Activated CD4-positive, alpha-beta T cell treated with anti-CD3 and anti-CD28 coated beads for 36 hours (primary cell): ENCODE data around the gene DSCAM. TPM values are rescaled to one million over a fixed set of nuclear protein-coding genes. Genes with fewer than 3 reads are reported as not detected.

Experiments
- ATAC-seq: fragments of 200-7000 bp; cut with Tn5 transposase; one replicate; pipeline ENCODE4 v1.10.0; 2021; ENCODE audit warnings: mild to moderate bottlenecking, moderate library complexity
- CTCF ChIA-PET: fragments of 350-600 bp; sonication (Branson Sonifier 250); formaldehyde crosslinking; loops from one replicate; lab custom pipeline; 2021; ENCODE audit warnings: antibody characterized with exemption; lab: Charles Lee
- POLR2A ChIA-PET: fragments of 350-600 bp; sonication (Branson Sonifier 250); formaldehyde crosslinking; loops from one replicate; lab custom pipeline; 2021; ENCODE audit warnings: antibody characterized with exemption, inconsistent platforms; lab: Charles Lee
- DNase-seq: peaks from one replicate; pipeline ENCODE4 v3.0.0-alpha.2; 2020
- H3K27ac Mint-ChIP-seq: one replicate; pipeline ENCODE4 v1.8.0; 2021; ENCODE audit warnings: mixed read lengths
- H3K27me3 Mint-ChIP-seq: one replicate; pipeline ENCODE4 v1.8.0; 2021; ENCODE audit warnings: mixed read lengths
- H3K36me3 Mint-ChIP-seq: one replicate; pipeline ENCODE4 v1.8.0; 2021; ENCODE audit warnings: low read depth, mixed read lengths
- H3K4me1 Mint-ChIP-seq: one replicate; pipeline ENCODE4 v1.8.0; 2021; ENCODE audit warnings: mixed read lengths
- H3K4me3 Mint-ChIP-seq: one replicate; pipeline ENCODE4 v1.8.0; 2021; ENCODE audit warnings: mild to moderate bottlenecking, moderate library complexity, mixed read lengths
- H3K9me3 Mint-ChIP-seq: one replicate; pipeline ENCODE4 v1.8.0; 2021; ENCODE audit warnings: low read depth, mixed read lengths
- intact Hi-C, 2 experiments: fragments of 100-400 bp; cut with DNase I in 1 of 2; cut with micrococcal nuclease in 1 of 2; formaldehyde crosslinking; loops; one replicate each; pipeline versions ENCODE4 v1.14.2 to v1.15.1; 2022 to 2024; cut with DNase I, micrococcal nuclease
- total RNA-seq, 2 experiments: library from RNA; stranded (reverse); gene quantifications; one replicate each; pipeline ENCODE4 v1.2.3, GENCODE V29; 2021

Gene DSCAM
- total RNA-seq, 2 experiments from 2014 or later: not detected

- Mint-ChIP-seq H3K4me1 (no peaks in the 10 kb centered on the region), H3K27ac (no peak overlapping the region), H3K4me3 (no peak overlapping the region), H3K27me3 (peaks cover 4% of the 10 kb centered on the region), H3K36me3 (no peaks in the 10 kb centered on the region), H3K9me3 (no peaks in the 10 kb centered on the region)
- DNase-seq (no peak), ATAC-seq (no peak)
- ChIA-PET CTCF (no interaction called here), POLR2A (no interaction called here)
- intact Hi-C loops: no loop called here
Measured at GRCh38 chr21:40060083-40060677, 786.8 kb downstream of the DSCAM start.

GRCh38 chr21:40057331-40057730 is 789.6 kb downstream of the DSCAM start:
- Mint-ChIP-seq H3K4me1 (no peaks in the 10 kb centered on the region), H3K36me3 (no peaks in the 10 kb centered on the region), H3K27ac (no peak overlapping the region), H3K27me3 (peaks cover 4% of the 10 kb centered on the region), H3K4me3 (no peak overlapping the region), H3K9me3 (no peaks in the 10 kb centered on the region)
- no peak for DNase-seq
- ATAC-seq: no peak
- intact Hi-C loops: no loop called here
- POLR2A ChIA-PET: no interaction called here
- CTCF ChIA-PET: no interaction called here

GRCh38 chr21:40056031-40056430 is 790.9 kb downstream of the DSCAM start:
- Mint-ChIP-seq H3K27me3 (peaks cover 2% of the 10 kb centered on the region), H3K27ac (no peak overlapping the region), H3K4me1 (no peaks in the 10 kb centered on the region), H3K4me3 (no peak overlapping the region), H3K9me3 (no peaks in the 10 kb centered on the region), H3K36me3 (no peaks in the 10 kb centered on the region)
- intact Hi-C loops: no loop called here
- CTCF ChIA-PET: interaction anchor here (0.5 to 0.6 kb wide), 2 partner anchors 189 to 1013 kb away, joined by 3 read pairs; no protein-coding TSS in a partner anchor
- POLR2A ChIA-PET: no interaction called here
- ATAC-seq: no peak
- no peak for DNase-seq

- Mint-ChIP-seq H3K27ac (no peak overlapping the region), H3K4me1 (no peaks in the 10 kb centered on the region), H3K4me3 (no peak overlapping the region), H3K36me3 (no peaks in the 10 kb centered on the region), H3K27me3 (peaks cover 2% of the 10 kb centered on the region), H3K9me3 (no peaks in the 10 kb centered on the region)
- ATAC-seq (no peak), DNase-seq (no peak)
- CTCF ChIA-PET: no interaction called here
- intact Hi-C loops: no loop called here
- POLR2A ChIA-PET: no interaction called here
Measured at GRCh38 chr21:40054403-40054802, 792.6 kb downstream of the DSCAM start.

GRCh38 chr21:40053007-40053406 is 794.0 kb downstream of the DSCAM start:
- Mint-ChIP-seq H3K27me3 (peaks cover 2% of the 10 kb centered on the region), H3K4me3 (no peak overlapping the region), H3K4me1 (no peaks in the 10 kb centered on the region), H3K9me3 (no peaks in the 10 kb centered on the region), H3K36me3 (no peaks in the 10 kb centered on the region), H3K27ac (no peak overlapping the region)
- ChIA-PET CTCF (no interaction called here), POLR2A (no interaction called here)
- intact Hi-C loops: no loop called here
- DNase-seq (no peak), ATAC-seq (no peak)

- intact Hi-C loops: no loop called here
- CTCF ChIA-PET: no interaction called here
- DNase-seq (no peak), ATAC-seq (no peak)
- H3K27ac Mint-ChIP-seq: no peak overlapping the region
- no peaks in the 10 kb centered on the region for H3K36me3 Mint-ChIP-seq
- peaks cover 2% of the 10 kb centered on the region for H3K27me3 Mint-ChIP-seq
- H3K4me3 Mint-ChIP-seq: no peak overlapping the region
- no peaks in the 10 kb centered on the region for H3K9me3 Mint-ChIP-seq
- no peaks in the 10 kb centered on the region for H3K4me1 Mint-ChIP-seq
- POLR2A ChIA-PET: no interaction called here
Measured at GRCh38 chr21:40052276-40052675, 794.7 kb downstream of the DSCAM start.

- POLR2A ChIA-PET: no interaction called here
- peaks cover 2% of the 10 kb centered on the region for H3K27me3 Mint-ChIP-seq
- intact Hi-C loops: no loop called here
- H3K36me3 Mint-ChIP-seq: no peaks in the 10 kb centered on the region
- DNase-seq (no peak), ATAC-seq (no peak)
- H3K27ac Mint-ChIP-seq: no peak overlapping the region
- no peak overlapping the region for H3K4me3 Mint-ChIP-seq
- no peaks in the 10 kb centered on the region for H3K9me3 Mint-ChIP-seq
- H3K4me1 Mint-ChIP-seq: no peaks in the 10 kb centered on the region
- CTCF ChIA-PET: no interaction called here
Measured at GRCh38 chr21:40051801-40052200, 795.2 kb downstream of the DSCAM start.

GRCh38 chr21:40049931-40050290 is 797.0 kb downstream of the DSCAM start:
- CTCF ChIA-PET: no interaction called here
- H3K4me3 Mint-ChIP-seq: no peak overlapping the region
- no peaks in the 10 kb centered on the region for H3K4me1 Mint-ChIP-seq
- POLR2A ChIA-PET: no interaction called here
- H3K27ac Mint-ChIP-seq: no peak overlapping the region
- H3K36me3 Mint-ChIP-seq: no peaks in the 10 kb centered on the region
- no peaks in the 10 kb centered on the region for H3K27me3 Mint-ChIP-seq
- intact Hi-C loops: no loop called here
- no peak for DNase-seq
- no peak for ATAC-seq
- no peaks in the 10 kb centered on the region for H3K9me3 Mint-ChIP-seq

- H3K36me3 Mint-ChIP-seq: no peaks in the 10 kb centered on the region
- ATAC-seq (peak; percentile 55), DNase-seq (peak; percentile 13)
- POLR2A ChIA-PET: no interaction called here
- no peak overlapping the region for H3K4me3 Mint-ChIP-seq
- CTCF ChIA-PET: no interaction called here
- no peaks in the 10 kb centered on the region for H3K27me3 Mint-ChIP-seq
- H3K9me3 Mint-ChIP-seq: no peaks in the 10 kb centered on the region
- intact Hi-C loops: no loop called here
- no peaks in the 10 kb centered on the region for H3K4me1 Mint-ChIP-seq
- no peak overlapping the region for H3K27ac Mint-ChIP-seq
Measured at GRCh38 chr21:40049031-40049930, 797.7 kb downstream of the DSCAM start.

- Mint-ChIP-seq H3K27me3 (no peaks in the 10 kb centered on the region), H3K27ac (no peak overlapping the region), H3K9me3 (no peaks in the 10 kb centered on the region), H3K4me3 (no peak overlapping the region), H3K36me3 (no peaks in the 10 kb centered on the region), H3K4me1 (no peaks in the 10 kb centered on the region)
- intact Hi-C loops: no loop called here
- ChIA-PET CTCF (no interaction called here), POLR2A (no interaction called here)
- DNase-seq: no peak
- ATAC-seq: no peak
Measured at GRCh38 chr21:40047993-40048730, 798.8 kb downstream of the DSCAM start.

- no peak overlapping the region for H3K4me3 Mint-ChIP-seq
- H3K4me1 Mint-ChIP-seq: no peaks in the 10 kb centered on the region
- POLR2A ChIA-PET: no interaction called here
- H3K9me3 Mint-ChIP-seq: peaks cover 3% of the 10 kb centered on the region
- no peaks in the 10 kb centered on the region for H3K36me3 Mint-ChIP-seq
- H3K27me3 Mint-ChIP-seq: no peaks in the 10 kb centered on the region
- ATAC-seq (no peak), DNase-seq (no peak)
- intact Hi-C loops: no loop called here
- no peak overlapping the region for H3K27ac Mint-ChIP-seq
- CTCF ChIA-PET: no interaction called here
Measured at GRCh38 chr21:40047211-40047610, 799.7 kb downstream of the DSCAM start.

- no peak overlapping the region for H3K27ac Mint-ChIP-seq
- no peaks in the 10 kb centered on the region for H3K27me3 Mint-ChIP-seq
- CTCF ChIA-PET: no interaction called here
- POLR2A ChIA-PET: no interaction called here
- no peaks in the 10 kb centered on the region for H3K4me1 Mint-ChIP-seq
- intact Hi-C loops: no loop called here
- H3K4me3 Mint-ChIP-seq: no peak overlapping the region
- H3K36me3 Mint-ChIP-seq: no peaks in the 10 kb centered on the region
- peaks cover 3% of the 10 kb centered on the region for H3K9me3 Mint-ChIP-seq
- ATAC-seq (no peak), DNase-seq (no peak)
Measured at GRCh38 chr21:40043866-40044265, 803.1 kb downstream of the DSCAM start.
